ENCODE measurements around the gene SPPL2A. TPM values are rescaled to one million over a fixed set of nuclear protein-coding genes. Genes with fewer than 3 reads are reported as not detected.

Gene SPPL2A
- total and polyA plus RNA-seq, 9 of the 15 experiments (the other 6 are each of a cell fraction or from before 2014, with no cell fraction given): 9.8 to 66.1 (median 38.0) TPM

DNA sequence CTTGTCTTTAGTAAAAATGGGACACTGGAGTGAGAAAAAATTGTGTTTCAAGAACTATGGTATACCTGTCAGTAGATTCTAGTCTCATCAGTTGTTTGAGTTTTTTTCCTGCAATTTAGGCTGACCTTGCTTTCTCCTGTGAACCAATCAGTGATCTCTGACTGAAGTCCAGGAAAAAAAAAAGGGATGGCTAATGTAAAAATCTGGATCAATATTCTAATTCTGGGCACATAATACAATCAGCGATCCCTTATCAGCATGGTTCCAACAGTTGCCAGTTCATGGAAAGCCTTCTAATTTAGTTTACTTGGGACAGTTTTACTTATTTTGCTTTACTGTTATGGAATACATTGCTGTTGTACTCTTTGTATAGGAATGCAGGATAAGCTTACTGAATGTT, 95.9 kb downstream of the SPPL2A start:
- Histone ChIP-seq H3K9me3 (replicated peaks; ENCODE audit: control insufficient read depth, insufficient read depth, low read depth, low read length) (no peaks in the 10 kb centered on the region), H3K4me1 (replicated peaks in 1 of 2; ENCODE audit: control insufficient read depth in 2 of 2, insufficient read depth in 2 of 2, low read length in 2 of 2) (no peaks in the 10 kb centered on the region; a peak in 1 of 5 replicates), H3K4me2 (ENCODE audit: insufficient read depth, low read length) (no peak overlapping the region), H3K79me2 (ENCODE audit: control insufficient read depth, insufficient read depth, low read length) (peaks cover 73% of the 10 kb centered on the region), H3K27me3 (ENCODE audit: control insufficient read depth in 2 of 2, insufficient read depth in 2 of 2, low read length in 2 of 2) (no peaks in the 10 kb centered on the region), H2AFZ (ENCODE audit: low read depth, low read length) (no peak overlapping the region), H3K9me1 (ENCODE audit: control insufficient read depth, insufficient read depth, low read length) (no peaks in the 10 kb centered on the region), H4K20me1 (replicated peaks; ENCODE audit: control insufficient read depth, insufficient read depth, low read length) (no peaks in the 10 kb centered on the region), H3K4me3 (no peak overlapping the region), H3K9ac (ENCODE audit: insufficient read depth in 1 of 2, low read depth in 2 of 2, low read length in 2 of 2) (no peak overlapping the region), H3K36me3 (ENCODE audit: control insufficient read depth, insufficient read depth, low read length) (peaks cover 51% of the 10 kb centered on the region), H3K27ac (ENCODE audit: extremely low read depth, low read depth, low read length) (no peak overlapping the region)
- no peak for TF ChIP-seq CREBBP (IDR thresholded peaks at IDR 0.05; ENCODE audit: low read depth, low read length)
- no peak for TF ChIP-seq RBM14 (IDR thresholded peaks at IDR 0.05; ENCODE audit: borderline replicate concordance, insufficient read depth, low read depth, low read length)
- no peak for TF ChIP-seq NR2C2 (CRISPR knock-in tag; IDR thresholded peaks at IDR 0.05)
- TF ChIP-seq NR2C2 (tag; IDR thresholded peaks at IDR 0.05): no peak
- TF ChIP-seq MCM3 (IDR thresholded peaks at IDR 0.05): no peak
- TF ChIP-seq, protein P1, sequence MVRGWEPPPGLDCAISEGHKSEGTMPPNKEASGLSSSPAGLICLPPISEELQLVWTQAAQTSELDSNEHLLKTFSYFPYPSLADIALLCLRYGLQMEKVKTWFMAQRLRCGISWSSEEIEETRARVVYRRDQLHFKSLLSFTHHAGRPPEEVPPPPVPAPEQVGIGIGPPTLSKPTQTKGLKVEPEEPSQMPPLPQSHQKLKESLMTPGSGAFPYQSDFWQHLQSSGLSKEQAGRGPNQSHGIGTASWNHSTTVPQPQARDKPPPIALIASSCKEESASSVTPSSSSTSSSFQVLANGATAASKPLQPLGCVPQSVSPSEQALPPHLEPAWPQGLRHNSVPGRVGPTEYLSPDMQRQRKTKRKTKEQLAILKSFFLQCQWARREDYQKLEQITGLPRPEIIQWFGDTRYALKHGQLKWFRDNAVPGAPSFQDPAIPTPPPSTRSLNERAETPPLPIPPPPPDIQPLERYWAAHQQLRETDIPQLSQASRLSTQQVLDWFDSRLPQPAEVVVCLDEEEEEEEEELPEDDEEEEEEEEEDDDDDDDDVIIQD (CRISPR knock-in tag; IDR thresholded peaks at IDR 0.05): no peak
- TF ChIP-seq PHB (CRISPR knock-in tag; IDR thresholded peaks at IDR 0.05): no peak
- no peak for TF ChIP-seq MYC (IDR thresholded peaks at IDR 0.05; ENCODE audit: low read depth, low read length)
- no peak for TF ChIP-seq MYC (CRISPR knock-in tag; IDR thresholded peaks at IDR 0.05; ENCODE audit: borderline replicate concordance, low read depth)
- no peak for TF ChIP-seq PURB (CRISPR knock-in tag; IDR thresholded peaks at IDR 0.05; ENCODE audit: low read depth)
- no peak for TF ChIP-seq MTA2 (IDR thresholded peaks at IDR 0.05; ENCODE audit: low read depth)
- TF ChIP-seq HMG20A (CRISPR knock-in tag; conservative IDR thresholded peaks at IDR 0.05): no peak
- no peak for TF ChIP-seq RFX1 (IDR thresholded peaks at IDR 0.05)
- TF ChIP-seq ZNF24 (IDR thresholded peaks at IDR 0.05): no peak
- in situ Hi-C loops (cut with MboI) (loop anchor here (5.0 kb wide), 1 partner anchor 213 kb away; no protein-coding TSS in a partner anchor), intact Hi-C loops (cut with micrococcal nuclease) (no loop called here)
- BruUV-seq (replicated peaks): no TSS peak
- no peak for DNase-seq (ENCODE audit: extremely low read depth in 1 of 4, low spot score in 3 of 4)
- no peak for ATAC-seq
- ChIA-PET POLR2A (no interaction called here), CTCF (ENCODE audit: low intra/inter-chr PET ratio) (no interaction called here)
- no peak for FAIRE-seq
- WGBS (ENCODE audit: insufficient coverage, low coverage, missing lambda C conversion rate): 89% methylated on average over 1 of the region's 1 CpG
